Eye (tissue), 1 donor: ENCODE results near the gene AQP12A.
"Not testable (repeated sequence)": the region's sequence is repeated elsewhere in the genome, so short reads cannot be mapped to it uniquely, and the experiment has no call there.

Source experiments
- DNase-seq: peaks from one replicate; pipeline ENCODE4 v3.0.0-alpha.2; 2015

The AQP12A gene

GRCh38 chr2:240662681-240663080, 29.0 kb upstream of the AQP12A start:
- no peak for DNase-seq

DNA sequence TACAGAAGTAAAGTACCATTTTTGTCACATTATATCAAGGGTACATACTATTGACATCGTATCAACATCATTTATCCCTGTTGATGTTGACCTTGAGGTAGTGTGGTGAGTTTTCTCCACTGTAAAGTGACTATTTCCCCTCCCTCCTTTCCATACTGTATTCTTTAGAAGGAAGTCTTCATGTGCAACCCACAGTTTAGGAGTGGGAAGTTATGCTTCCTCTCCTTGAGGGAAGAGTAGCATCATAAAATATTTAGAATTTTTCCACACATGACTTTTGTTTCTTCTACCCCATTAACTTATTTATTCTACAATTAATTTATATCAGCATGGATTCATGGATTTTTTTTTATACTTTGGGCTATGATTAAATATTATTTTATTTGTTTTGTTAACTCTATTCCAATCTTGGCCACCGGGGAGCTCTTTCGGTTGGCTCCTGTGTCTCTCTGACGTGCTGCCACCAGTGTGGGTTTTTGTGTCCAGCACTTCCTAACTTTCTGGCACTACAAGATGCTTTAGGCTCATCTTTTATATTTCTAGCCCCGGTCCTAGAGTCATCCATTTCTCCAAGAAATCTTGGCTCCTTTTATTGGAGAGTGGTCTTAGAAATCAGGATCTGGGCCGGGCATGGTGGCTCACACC, 28.0 kb upstream of the AQP12A start:
- no peak for DNase-seq

DNA sequence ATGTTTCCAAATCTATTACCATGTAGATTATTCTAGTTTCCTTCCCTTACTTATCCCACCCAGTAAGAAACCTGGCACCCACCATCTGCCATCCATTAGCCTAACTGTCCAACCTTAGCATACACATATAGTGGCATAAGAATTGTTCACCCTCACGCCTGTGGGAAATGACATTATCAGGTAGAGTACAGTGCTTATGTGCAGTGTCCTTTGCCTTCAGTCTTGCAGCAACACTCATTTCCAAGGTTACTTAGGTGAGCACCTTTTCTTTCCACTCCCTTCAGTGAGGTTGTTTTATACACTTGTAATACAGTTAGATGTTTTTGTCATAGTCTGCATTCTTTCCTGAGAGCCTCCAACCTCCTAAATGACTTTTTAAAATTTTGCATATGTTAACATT, 27.0 kb upstream of the AQP12A start:
- DNase-seq: no peak

DNA sequence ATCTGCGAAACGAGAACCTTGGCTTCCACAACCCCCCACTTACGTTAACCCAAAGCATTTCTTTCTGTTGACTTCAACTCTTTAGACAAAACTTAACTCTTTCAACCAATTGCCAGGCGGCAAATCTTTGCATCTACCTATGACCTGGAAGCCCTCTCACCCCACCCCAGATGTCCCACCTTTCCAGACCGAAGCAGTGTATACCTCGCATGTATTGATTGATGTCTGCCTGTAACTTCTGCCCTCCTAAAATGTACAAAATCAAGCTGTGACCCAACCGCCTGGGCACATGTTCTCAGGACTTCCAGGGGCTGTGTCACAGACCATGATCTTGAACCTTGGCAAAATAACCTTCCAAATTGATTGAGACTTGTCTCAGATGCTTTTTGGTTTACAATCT, 21.3 kb upstream of the AQP12A start:
- no peak for DNase-seq

- DNase-seq: no peak
Measured at GRCh38 chr2:240670950-240671349, 20.7 kb upstream of the AQP12A start.

- DNase-seq: no peak
Measured at GRCh38 chr2:240672076-240672700, 19.5 kb upstream of the AQP12A start.

DNA sequence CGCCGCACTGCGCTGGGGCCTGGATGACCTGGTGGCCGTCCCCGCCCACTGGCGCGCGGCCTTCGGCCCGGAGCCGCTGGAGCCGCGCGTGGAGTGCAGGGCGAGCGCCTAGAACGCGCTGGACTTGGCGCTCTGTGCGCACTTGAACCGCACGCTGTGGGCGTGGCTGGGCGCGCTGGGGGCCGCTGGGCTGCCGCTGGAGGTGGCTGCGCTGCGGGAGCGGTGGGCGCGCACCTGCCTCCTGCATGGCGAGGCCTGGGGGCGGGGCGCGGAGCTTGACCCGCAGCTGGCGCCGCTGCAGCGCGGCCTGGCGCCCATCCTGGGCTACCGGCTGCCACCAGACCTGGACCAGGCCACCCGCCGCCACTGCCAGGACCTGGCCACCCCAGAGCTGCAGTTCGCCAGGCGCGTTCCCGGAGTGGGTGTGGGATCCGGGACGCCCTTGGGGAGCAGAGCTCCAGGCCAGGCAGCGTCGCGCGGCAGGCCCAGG, 18.9 kb upstream of the AQP12A start:
- DNase-seq: peak; percentile 20

- peak; percentile 3 for DNase-seq
Measured at GRCh38 chr2:240674461-240675184, 17.0 kb upstream of the AQP12A start.

DNA sequence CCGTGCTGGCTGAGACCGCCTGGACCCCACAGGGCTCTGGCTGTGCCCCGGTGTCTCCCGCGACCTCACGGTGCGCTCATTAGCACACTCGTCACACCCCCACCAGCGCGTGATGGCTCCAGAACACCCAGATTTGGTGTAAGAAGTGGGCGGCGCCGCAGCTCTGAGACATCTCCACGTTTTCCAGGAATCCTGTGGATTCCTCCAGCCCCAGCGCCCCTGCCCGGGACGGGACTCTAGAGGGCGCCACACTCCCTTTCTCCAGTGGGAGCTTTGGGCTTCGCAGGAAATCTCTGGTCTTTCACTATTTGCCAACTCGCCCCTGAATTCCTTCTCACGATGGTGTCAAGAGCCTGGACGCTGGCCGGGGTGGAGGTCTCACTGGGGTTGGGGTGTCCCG, 16.3 kb upstream of the AQP12A start:
- not testable (repeated sequence) for DNase-seq

- not testable (repeated sequence) for DNase-seq
Measured at GRCh38 chr2:240678043-240678442, 13.6 kb upstream of the AQP12A start.

DNA sequence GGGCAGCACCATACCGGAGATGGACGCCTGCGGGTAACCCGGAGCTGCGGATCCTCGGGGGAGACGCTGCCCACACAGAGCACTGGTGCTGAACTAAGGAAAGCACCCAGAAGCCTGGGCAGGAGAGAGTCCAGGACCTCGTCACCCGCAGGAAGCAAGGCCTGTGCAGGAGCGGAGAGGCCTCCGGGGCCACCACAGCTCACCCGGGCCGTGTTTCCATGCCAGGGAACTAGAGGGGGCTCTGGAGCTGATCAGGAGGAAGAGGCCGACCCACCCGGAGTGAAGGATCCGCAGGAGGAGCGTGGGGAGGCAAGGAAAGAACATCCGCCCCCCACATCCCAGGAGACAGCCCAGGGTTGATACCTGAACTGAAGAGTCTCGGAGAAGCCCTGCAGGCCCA, 12.8 kb upstream of the AQP12A start:
- DNase-seq: not testable (repeated sequence)

GRCh38 chr2:240680185-240680584, 11.5 kb upstream of the AQP12A start:
- DNase-seq: not testable (repeated sequence)

GRCh38 chr2:240682431-240683224, 9.0 kb upstream of the AQP12A start, which contains the start of gene AQP12B:
TSS of gene AQP12B (minus strand) at chr2:240682885. CDS start at chr2:240682837, 48 bp downstream.
- not testable (repeated sequence) for DNase-seq

DNA sequence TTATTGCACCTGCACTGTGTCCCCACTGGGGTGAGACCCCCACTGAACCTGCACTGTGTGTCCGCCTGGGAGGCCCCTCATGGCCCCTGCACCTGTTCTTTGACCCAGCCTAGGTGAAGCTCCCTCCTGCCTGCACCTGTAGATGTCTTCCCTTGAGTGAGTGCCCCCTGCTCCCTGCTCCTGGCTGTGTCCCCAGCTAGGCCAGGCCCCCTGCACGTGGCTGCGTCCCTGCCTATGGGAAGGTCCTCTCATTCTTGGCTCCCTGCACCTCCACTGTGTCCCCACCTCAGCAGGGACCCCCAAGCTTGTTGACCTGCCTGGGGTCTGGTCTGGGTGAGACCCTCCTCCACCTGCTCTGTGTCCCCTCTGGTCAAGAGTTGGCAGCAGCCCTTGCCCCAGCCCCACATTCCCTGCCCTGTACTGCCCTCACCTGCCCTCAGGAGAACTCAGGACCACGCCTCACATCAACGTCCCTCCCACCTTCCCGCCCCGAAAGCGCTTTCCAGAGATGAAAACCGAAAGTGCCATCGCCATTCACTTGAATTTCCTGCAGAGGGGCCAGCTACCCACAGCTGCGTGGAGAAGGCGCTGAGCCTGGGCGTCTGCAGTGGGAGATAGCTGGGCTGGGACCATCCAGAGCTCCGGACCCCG, 8.2 kb upstream of the AQP12A start:
- DNase-seq: not testable (repeated sequence)

- DNase-seq: not testable (repeated sequence)
Measured at GRCh38 chr2:240683980-240684728, 7.5 kb upstream of the AQP12A start.

- DNase-seq: peak; percentile 31
Measured at GRCh38 chr2:240685771-240686371, 5.8 kb upstream of the AQP12A start.

GRCh38 chr2:240686460-240686859, 5.2 kb upstream of the AQP12A start:
- DNase-seq: no peak

DNA sequence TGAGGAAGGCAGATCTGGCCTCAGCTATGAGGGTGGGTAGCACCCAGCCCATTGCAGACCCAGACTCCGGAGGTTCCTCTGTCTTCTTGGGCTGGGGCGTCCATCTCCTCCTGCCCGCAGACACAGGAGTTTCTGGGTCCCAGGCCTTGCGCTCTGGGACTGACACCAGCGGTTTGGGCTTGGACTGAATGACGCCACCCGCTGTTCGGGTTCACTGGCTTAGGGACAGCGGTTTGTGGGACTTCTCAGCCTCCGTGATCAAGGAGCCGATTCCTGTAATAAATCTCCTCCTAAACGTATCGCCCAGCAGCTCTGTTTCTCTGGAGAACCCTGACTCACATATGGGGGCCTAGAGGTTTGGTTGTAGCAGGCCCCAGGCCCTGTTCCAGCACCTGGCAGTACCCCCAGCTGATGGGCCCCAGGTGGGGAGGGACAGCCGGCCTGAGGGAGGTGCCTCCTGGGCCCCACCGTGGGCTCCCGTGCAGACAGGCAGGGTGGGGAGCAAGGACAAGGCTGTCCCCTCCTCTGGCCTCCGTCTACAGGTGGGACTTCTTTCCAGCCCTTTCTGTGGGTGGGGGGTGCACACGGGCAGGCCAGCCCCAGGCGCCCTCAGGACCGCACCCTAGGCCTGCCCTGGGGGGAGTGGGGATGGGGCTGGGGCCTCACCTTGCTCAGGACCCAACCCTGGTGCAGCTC, 4.5 kb upstream of the AQP12A start:
- DNase-seq: no peak

GRCh38 chr2:240687741-240688552, 3.7 kb upstream of the AQP12A start:
- no peak for DNase-seq

DNA sequence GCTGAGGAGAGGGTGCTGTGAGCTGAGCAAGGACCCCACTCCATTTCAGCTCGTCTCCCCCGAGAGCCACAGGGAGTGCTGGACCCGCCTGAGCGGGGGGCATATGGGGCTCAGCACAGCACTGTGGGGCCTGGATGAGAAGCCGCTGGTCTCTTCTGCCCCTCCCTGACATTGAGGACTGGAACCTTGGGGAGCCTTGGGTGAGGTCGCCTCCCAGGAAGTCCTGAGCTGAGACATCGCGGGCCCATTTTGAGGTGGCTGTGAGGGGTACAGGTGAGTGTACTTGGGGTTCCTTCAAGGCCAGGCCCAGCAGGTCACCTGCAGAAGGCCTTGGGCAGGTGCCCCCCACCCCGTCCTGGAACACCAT, 3.1 kb upstream of the AQP12A start:
- DNase-seq: no peak
